ENCODE data around the gene BACH1.

The BACH1 gene

DNA sequence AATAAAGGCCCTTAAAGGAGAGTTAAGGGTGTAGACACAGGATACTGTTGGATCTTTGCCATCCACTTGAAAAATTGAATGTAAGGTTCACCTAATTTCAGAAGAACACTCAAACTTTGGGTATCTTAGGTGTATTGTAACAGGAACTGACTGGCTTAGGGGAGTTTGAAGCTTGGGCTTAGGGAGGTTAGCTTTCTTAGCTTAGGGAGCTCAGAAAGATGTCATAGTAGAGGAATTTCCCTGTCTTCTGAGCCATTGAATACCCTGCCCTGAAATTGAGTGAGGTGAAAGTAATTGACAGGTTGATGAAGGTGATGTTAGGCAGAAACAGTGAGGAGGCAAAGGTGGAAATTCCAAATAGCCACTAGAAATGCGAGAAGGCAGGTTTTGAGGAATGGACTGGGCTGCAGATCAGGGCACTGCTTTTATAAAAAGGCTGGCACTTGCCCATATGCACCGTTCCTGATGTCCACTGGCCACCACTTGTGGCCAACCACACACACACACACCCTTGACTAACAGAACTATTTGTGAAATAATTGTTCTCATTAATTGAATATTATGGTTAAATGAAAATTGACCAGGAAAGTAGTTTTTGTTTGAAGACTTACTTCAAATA lies 16.5 kb downstream of the BACH1 start:
- no peak for TF ChIP-seq FOXM1 (IDR thresholded peaks at IDR 0.05; ENCODE audit: borderline replicate concordance, low read depth)
- TF ChIP-seq ZBTB7A (IDR thresholded peaks at IDR 0.05; ENCODE audit: low read depth) = no peak
- TF ChIP-seq, protein P1, sequence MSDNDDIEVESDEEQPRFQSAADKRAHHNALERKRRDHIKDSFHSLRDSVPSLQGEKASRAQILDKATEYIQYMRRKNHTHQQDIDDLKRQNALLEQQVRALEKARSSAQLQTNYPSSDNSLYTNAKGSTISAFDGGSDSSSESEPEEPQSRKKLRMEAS (IDR thresholded peaks at IDR 0.05) = no peak
- TF ChIP-seq RAD21 (IDR thresholded peaks at IDR 0.05; ENCODE audit: low read depth) = no peak
- no peak for TF ChIP-seq EGR1 (IDR thresholded peaks at IDR 0.05)
- no peak for TF ChIP-seq TEAD4 (IDR thresholded peaks at IDR 0.05)

DNA sequence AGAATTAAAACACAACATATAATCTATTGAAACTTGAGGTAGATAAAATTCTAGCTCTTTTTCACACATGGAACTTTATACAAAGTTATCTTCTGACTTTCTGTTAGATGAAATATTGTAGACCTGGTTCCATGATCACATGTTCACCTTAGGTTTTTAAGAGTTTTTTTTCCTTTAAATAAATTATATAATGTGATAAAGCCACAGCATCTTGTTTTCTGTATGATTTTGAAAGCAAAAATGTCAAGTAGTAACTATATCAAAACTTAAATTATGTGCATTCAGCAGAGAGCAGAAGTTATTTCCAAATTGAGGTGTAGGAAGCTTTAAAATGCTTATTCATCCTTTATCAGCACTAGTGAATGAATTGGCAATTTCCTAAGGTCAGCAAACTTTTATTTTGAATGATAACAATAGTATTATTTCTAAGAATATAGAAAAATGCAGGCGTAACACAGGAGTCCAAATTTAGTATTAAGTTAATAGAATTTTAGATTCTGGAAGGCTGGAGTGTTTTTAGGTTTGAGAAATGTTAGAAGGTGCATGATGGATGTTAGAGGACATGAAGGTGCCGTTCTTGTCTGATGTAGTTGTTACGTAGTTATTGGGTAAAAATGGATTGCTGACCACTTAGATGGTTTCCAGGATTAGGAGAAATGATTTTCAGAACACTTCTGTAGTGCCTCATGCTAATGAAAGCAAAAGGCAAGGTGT lies 17.5 kb downstream of the BACH1 start:
- no peak for TF ChIP-seq EP300 (IDR thresholded peaks at IDR 0.05; ENCODE audit: borderline replicate concordance)

DNA sequence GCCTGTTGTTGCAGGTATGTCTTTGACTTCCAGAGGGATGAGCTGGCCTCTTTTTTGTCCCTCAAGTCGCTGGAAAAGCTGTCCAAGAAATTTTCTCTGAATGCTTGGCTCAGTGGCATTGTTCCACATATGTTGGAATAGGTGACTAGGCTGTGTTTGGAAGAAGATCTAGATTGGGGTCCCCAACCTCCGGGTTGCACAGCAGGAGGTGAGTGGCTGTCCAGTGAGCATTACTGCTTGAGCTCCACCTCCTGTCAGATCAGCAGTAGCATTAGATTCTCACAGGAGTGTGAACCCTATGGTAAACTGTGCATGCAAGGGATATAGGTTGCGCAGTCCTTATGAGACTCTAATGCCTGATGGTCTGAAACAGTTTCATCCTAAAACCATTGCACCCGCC lies 18.1 kb downstream of the BACH1 start:
- TF ChIP-seq, protein P1 (IDR thresholded peaks at IDR 0.05) = no peak
- TF ChIP-seq YY1 (IDR thresholded peaks at IDR 0.05; ENCODE audit: low read depth) = no peak

DNA sequence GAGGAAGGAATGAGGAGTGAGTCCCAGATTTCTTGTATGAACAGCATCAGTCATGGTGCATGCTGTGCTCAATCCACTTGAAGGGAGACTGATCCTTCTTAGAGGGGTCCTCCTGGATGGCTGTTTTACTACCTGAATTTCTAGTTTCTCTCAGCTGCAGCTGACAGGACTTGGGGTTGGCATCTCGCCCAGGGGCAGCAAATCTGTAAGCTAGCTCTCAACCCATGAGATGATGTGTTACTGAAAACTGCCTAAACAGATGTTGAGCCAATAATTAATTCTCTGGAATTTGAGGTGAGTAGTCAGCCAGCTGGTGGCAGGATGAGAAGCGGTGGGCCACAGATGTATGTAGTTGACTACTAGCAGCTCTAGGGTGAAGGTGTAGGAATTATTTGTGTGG lies 19.6 kb downstream of the BACH1 start:
- TF ChIP-seq CREB1 (IDR thresholded peaks at IDR 0.05; ENCODE audit: low read depth) = no peak
- no peak for TF ChIP-seq NFIC (IDR thresholded peaks at IDR 0.05)
- TF ChIP-seq CEBPB (IDR thresholded peaks at IDR 0.05) = no peak
- TF ChIP-seq, protein P1 (IDR thresholded peaks at IDR 0.05) = no peak
- no peak for TF ChIP-seq RAD21 (IDR thresholded peaks at IDR 0.05; ENCODE audit: low read depth)
- TF ChIP-seq FOXM1 (IDR thresholded peaks at IDR 0.05; ENCODE audit: borderline replicate concordance, low read depth) = no peak

DNA sequence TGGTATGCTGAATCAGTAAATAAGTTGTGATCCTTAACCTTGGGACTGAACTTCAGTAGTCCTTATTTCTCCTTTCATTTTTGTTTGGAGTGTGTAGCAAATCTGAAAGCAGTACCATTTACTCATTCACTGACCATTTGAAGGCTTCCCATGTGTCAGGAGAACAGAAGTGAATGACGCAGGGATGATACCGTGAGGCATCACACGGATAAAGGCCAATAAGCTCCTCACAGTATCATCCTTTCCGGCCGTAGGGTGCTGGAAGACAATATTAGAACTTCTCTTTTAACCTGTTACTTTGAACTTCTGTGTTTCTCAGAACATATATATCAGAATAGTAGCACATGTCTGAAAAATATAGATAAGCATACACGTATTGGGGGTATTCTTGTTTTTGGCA lies 21.3 kb downstream of the BACH1 start:
- TF ChIP-seq, protein P2, sequence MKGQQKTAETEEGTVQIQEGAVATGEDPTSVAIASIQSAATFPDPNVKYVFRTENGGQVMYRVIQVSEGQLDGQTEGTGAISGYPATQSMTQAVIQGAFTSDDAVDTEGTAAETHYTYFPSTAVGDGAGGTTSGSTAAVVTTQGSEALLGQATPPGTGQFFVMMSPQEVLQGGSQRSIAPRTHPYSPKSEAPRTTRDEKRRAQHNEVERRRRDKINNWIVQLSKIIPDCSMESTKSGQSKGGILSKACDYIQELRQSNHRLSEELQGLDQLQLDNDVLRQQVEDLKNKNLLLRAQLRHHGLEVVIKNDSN (IDR thresholded peaks at IDR 0.05) = no peak
- TF ChIP-seq TAF1 (IDR thresholded peaks at IDR 0.05; ENCODE audit: low read depth) = no peak
- no peak for TF ChIP-seq CEBPB (IDR thresholded peaks at IDR 0.05)
- no peak for TF ChIP-seq EP300 (IDR thresholded peaks at IDR 0.05; ENCODE audit: borderline replicate concordance)
- no peak for TF ChIP-seq EGR1 (IDR thresholded peaks at IDR 0.05)
- no peak for TF ChIP-seq ZBTB7A (IDR thresholded peaks at IDR 0.05; ENCODE audit: low read depth)
- no peak for TF ChIP-seq TEAD4 (IDR thresholded peaks at IDR 0.05)
- TF ChIP-seq CREB1 (IDR thresholded peaks at IDR 0.05; ENCODE audit: low read depth) = no peak
- TF ChIP-seq NFIC (IDR thresholded peaks at IDR 0.05) = no peak
- no peak for TF ChIP-seq YY1 (IDR thresholded peaks at IDR 0.05; ENCODE audit: low read depth)
- no peak for TF ChIP-seq FOXM1 (IDR thresholded peaks at IDR 0.05; ENCODE audit: borderline replicate concordance, low read depth)
- TF ChIP-seq TCF12 (IDR thresholded peaks at IDR 0.05; ENCODE audit: low read depth) = no peak
- no peak for TF ChIP-seq RAD21 (IDR thresholded peaks at IDR 0.05; ENCODE audit: low read depth)

DNA sequence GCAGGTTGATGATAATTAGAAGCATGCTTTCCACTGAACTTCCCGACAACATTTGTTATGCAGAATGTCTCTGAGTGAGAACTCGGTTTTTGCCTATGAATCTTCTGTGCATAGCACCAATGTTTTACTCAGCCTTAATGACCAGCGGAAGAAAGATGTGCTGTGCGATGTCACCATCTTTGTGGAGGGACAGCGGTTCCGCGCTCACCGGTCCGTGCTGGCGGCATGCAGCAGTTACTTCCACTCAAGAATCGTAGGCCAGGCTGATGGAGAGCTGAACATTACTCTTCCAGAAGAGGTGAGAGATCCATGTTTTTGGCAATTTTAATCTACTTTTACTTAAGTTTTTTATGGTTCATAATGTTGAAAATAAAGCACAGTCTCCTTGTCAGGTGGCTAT lies 22.5 kb downstream of the BACH1 start:
- TF ChIP-seq TEAD4 (IDR thresholded peaks at IDR 0.05) (no peak), CREB1 (IDR thresholded peaks at IDR 0.05; ENCODE audit: low read depth) (no peak), CEBPB (IDR thresholded peaks at IDR 0.05) (no peak), TAF1 (IDR thresholded peaks at IDR 0.05; ENCODE audit: low read depth) (no peak), EP300 (IDR thresholded peaks at IDR 0.05; ENCODE audit: borderline replicate concordance) (no peak), RAD21 (IDR thresholded peaks at IDR 0.05; ENCODE audit: low read depth) (no peak), EGR1 (IDR thresholded peaks at IDR 0.05) (no peak)
- TF ChIP-seq, protein P1 (IDR thresholded peaks at IDR 0.05) = no peak

DNA sequence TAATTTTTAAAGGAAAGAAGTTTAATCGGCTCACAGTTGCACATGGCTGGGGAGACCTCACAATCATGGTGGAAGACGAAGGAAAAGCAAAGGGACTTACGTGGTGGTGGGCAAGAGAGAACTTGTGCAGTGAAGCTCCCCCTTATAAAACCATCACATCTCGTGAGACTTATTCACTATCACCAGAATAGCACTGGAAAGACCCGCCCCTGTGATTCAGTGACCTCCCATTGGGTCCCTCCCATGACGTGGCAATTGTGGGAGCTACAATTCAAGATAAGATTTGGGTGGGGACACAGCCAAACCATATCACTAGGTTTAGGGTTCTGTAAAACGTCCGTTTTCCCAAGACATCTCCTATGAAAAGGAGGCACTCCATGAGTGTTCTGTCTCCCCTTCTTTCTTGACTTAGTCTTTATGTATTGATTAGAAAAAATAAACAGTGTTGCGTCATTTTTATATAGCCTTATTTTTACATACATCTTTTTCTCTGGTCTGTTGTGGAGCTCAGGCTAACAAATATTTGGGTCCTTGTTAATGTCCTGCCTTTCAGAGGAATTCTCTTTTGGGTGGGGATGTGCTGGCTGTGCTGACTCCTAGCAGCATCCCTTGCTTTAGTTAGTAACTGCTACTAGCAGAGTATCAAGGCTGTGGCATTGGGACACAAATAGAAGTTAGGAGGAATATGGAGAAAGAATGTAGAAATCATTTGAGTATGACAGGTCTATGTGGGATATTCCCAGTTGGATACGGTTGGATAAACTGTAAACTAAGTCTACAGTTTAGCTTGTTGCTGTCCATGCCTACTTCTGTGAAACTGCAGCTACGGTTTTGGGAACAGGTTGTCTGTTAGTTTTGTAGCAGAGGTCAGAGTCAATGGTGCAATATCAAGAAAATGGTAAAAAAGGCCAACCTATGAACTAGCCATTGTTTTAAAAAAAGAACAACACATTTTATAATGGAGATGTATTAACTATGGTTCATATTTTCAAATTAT lies 23.5 kb downstream of the BACH1 start:
- no peak for TF ChIP-seq CREB1 (IDR thresholded peaks at IDR 0.05; ENCODE audit: low read depth)
- no peak for TF ChIP-seq RAD21 (IDR thresholded peaks at IDR 0.05; ENCODE audit: low read depth)
- no peak for TF ChIP-seq TCF12 (IDR thresholded peaks at IDR 0.05; ENCODE audit: low read depth)
- no peak for TF ChIP-seq FOXM1 (IDR thresholded peaks at IDR 0.05; ENCODE audit: borderline replicate concordance, low read depth)
- no peak for TF ChIP-seq CEBPB (IDR thresholded peaks at IDR 0.05)
- no peak for TF ChIP-seq NFIC (IDR thresholded peaks at IDR 0.05)
- TF ChIP-seq, protein P3, sequence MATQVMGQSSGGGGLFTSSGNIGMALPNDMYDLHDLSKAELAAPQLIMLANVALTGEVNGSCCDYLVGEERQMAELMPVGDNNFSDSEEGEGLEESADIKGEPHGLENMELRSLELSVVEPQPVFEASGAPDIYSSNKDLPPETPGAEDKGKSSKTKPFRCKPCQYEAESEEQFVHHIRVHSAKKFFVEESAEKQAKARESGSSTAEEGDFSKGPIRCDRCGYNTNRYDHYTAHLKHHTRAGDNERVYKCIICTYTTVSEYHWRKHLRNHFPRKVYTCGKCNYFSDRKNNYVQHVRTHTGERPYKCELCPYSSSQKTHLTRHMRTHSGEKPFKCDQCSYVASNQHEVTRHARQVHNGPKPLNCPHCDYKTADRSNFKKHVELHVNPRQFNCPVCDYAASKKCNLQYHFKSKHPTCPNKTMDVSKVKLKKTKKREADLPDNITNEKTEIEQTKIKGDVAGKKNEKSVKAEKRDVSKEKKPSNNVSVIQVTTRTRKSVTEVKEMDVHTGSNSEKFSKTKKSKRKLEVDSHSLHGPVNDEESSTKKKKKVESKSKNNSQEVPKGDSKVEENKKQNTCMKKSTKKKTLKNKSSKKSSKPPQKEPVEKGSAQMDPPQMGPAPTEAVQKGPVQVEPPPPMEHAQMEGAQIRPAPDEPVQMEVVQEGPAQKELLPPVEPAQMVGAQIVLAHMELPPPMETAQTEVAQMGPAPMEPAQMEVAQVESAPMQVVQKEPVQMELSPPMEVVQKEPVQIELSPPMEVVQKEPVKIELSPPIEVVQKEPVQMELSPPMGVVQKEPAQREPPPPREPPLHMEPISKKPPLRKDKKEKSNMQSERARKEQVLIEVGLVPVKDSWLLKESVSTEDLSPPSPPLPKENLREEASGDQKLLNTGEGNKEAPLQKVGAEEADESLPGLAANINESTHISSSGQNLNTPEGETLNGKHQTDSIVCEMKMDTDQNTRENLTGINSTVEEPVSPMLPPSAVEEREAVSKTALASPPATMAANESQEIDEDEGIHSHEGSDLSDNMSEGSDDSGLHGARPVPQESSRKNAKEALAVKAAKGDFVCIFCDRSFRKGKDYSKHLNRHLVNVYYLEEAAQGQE (IDR thresholded peaks at IDR 0.05; ENCODE audit: low read depth) = no peak
- TF ChIP-seq ZBTB7A (IDR thresholded peaks at IDR 0.05; ENCODE audit: low read depth) = no peak
- no peak for TF ChIP-seq EP300 (IDR thresholded peaks at IDR 0.05; ENCODE audit: borderline replicate concordance)
- TF ChIP-seq, protein P2 (IDR thresholded peaks at IDR 0.05) = no peak
- TF ChIP-seq EGR1 (IDR thresholded peaks at IDR 0.05) = no peak
- TF ChIP-seq TAF1 (IDR thresholded peaks at IDR 0.05; ENCODE audit: low read depth) = no peak
- TF ChIP-seq YY1 (IDR thresholded peaks at IDR 0.05; ENCODE audit: low read depth) = no peak
- TF ChIP-seq, protein P1 (IDR thresholded peaks at IDR 0.05) = no peak
- no peak for TF ChIP-seq TEAD4 (IDR thresholded peaks at IDR 0.05)

Data from Ishikawa (cell line).